HepG2 (cell line): ENCODE measurements around the gene CDKL5. TPM values are rescaled to one million over a fixed set of nuclear protein-coding genes. Genes with fewer than 3 reads are reported as not detected.

Experiments used
- ATAC-seq: fragments of 200-7000 bp; cut with Tn5 transposase; 3 replicates; pipeline ENCODE4 v1.9.1; 2020; ENCODE audit warnings: mild to moderate bottlenecking, moderate library complexity
- BruUV-seq: library from RNA; stranded (reverse); fragments of 400-500 nt; replicated peaks from 2 replicates; lab custom pipeline; 2021; lab: Mats Ljungman, UMichigan
- CTCF ChIA-PET: fragments of 300-600 bp; formaldehyde crosslinking; extraction: SDS; loops from one replicate; lab custom pipeline; 2021; ENCODE audit warnings: low total read pairs, inconsistent platforms, low intra/inter-chr PET ratio; lab: Yijun Ruan, JAX
- POLR2A ChIA-PET: fragments of 350-600 bp; sonication (Branson Sonifier 250); formaldehyde crosslinking; loops from one replicate; lab custom pipeline; 2020; ENCODE audit warnings: antibody characterized with exemption, inconsistent platforms; lab: Yijun Ruan, JAX
- DNase-seq: peaks from one replicate; pipeline ENCODE4 v3.0.0-alpha.2; 2015; ENCODE audit warnings: low spot score
- FAIRE-seq: peaks from 3 replicates; lab custom pipeline; 2011; peaks lifted over from hg19 to GRCh38; lab: Jason Lieb, UNC
- H2AFZ ChIP-seq: one replicate; pipeline ENCODE4 v1.6.1; 2011; ENCODE audit warnings: low read length, inconsistent platforms
- H3K27ac ChIP-seq: fragments of 300-600 bp; 3 replicates; pipeline ENCODE4 v1.8.0; 2011; ENCODE audit warnings: mixed run types, mild to moderate bottlenecking, mixed read lengths, low read length, inconsistent platforms; ENCODE audit not compliant: insufficient read depth; ENCODE audit errors: extremely low read length
- H3K27me3 ChIP-seq, 2 experiments: fragments of 200-600 bp in 1 of 2; 2 replicates in 1 of 2; 3 replicates in 1 of 2; pipeline versions ENCODE4 v1.6.0 to v1.8.0; 2011; ENCODE audit warnings: low read length in 2 of 2, mild to moderate bottlenecking in 2 of 2, moderate library complexity in 2 of 2, inconsistent platforms in 1 of 2; ENCODE audit not compliant: insufficient read depth in 2 of 2, control insufficient read depth in 1 of 2
- H3K36me3 ChIP-seq, 2 experiments: fragments of 200-600 bp in 1 of 2; replicated peaks in 1 of 2; 2 replicates in 1 of 2; 3 replicates in 1 of 2; pipeline versions ENCODE4 v1.5.1 to v1.8.0; 2011; ENCODE audit warnings: low read length in 2 of 2, inconsistent platforms in 1 of 2; ENCODE audit not compliant: insufficient read depth in 2 of 2, control insufficient read depth in 1 of 2
- H3K4me1 ChIP-seq: 2 replicates; pipeline ENCODE4 v1.5.1; 2012; ENCODE audit warnings: low read length, inconsistent platforms; ENCODE audit not compliant: insufficient read depth
- H3K4me2 ChIP-seq: 2 replicates; pipeline ENCODE4 v1.6.0; 2011; ENCODE audit warnings: low read depth, low read length, inconsistent platforms
- H3K4me3 ChIP-seq, 3 experiments: fragments of 200-600 bp in 1 of 3; sonication (generic), shearing (Covaris generic) in 1 of 3; replicated peaks in 1 of 3; 2 replicates each; pipeline ENCODE4 v1.5.1; 2011 to 2016; ENCODE audit warnings: low read length in 3 of 3, inconsistent platforms in 2 of 3, low read depth in 2 of 3, mild to moderate bottlenecking in 2 of 3, control low read depth in 1 of 3, mixed read lengths in 1 of 3; ENCODE audit not compliant: insufficient read depth in 1 of 3
- H3K79me2 ChIP-seq: one replicate; pipeline ENCODE4 v1.6.1; 2011; ENCODE audit warnings: low read length, inconsistent platforms; ENCODE audit not compliant: insufficient read depth
- H3K9ac ChIP-seq: 2 replicates; pipeline ENCODE4 v1.6.0; 2011; ENCODE audit warnings: mild to moderate bottlenecking, low read depth, low read length, inconsistent platforms; ENCODE audit not compliant: insufficient read depth
- H3K9me3 ChIP-seq: 2 replicates; pipeline ENCODE4 v1.5.1; 2012; ENCODE audit warnings: mild to moderate bottlenecking, low read length
- H4K20me1 ChIP-seq: 2 replicates; pipeline ENCODE4 v1.6.0; 2011; ENCODE audit warnings: inconsistent platforms, mild to moderate bottlenecking, low read length, moderate library complexity; ENCODE audit not compliant: insufficient read depth
- PHF20 ChIP-seq: sonication (generic); formaldehyde crosslinking; IDR thresholded peaks from 2 replicates; pipeline ENCODE4 v1.5.0; 2020; ENCODE audit warnings: mild to moderate bottlenecking, missing genetic modification reagents
- RNF2 ChIP-seq: fragments of 450-650 bp; conservative IDR thresholded peaks from 2 replicates; pipeline ENCODE4 v1.6.1; 2016; ENCODE audit warnings: low read depth
- SIN3A ChIP-seq: IDR thresholded peaks from 2 replicates; pipeline ENCODE4 v1.6.1; 2011; ENCODE audit warnings: low read depth, mild to moderate bottlenecking, control low read depth, low read length, borderline replicate concordance
- SP2 ChIP-seq: sonication (generic); formaldehyde crosslinking; IDR thresholded peaks from 2 replicates; pipeline ENCODE4 v1.5.1; 2020; ENCODE audit warnings: mild to moderate bottlenecking, missing genetic modification reagents
- THAP8 ChIP-seq: sonication (generic); formaldehyde crosslinking; IDR thresholded peaks from 2 replicates; pipeline ENCODE4 v1.5.1; 2020; ENCODE audit warnings: missing genetic modification reagents, mild to moderate bottlenecking, borderline replicate concordance
- ZNF253 ChIP-seq: sonication (generic); formaldehyde crosslinking; IDR thresholded peaks from 2 replicates; pipeline ENCODE4 v1.8.0; 2022; ENCODE audit warnings: mild to moderate bottlenecking, missing genetic modification reagents, borderline replicate concordance
- ZNF33A ChIP-seq: sonication (generic); formaldehyde crosslinking; IDR thresholded peaks from 2 replicates; pipeline ENCODE4 v1.5.1; 2020; ENCODE audit warnings: missing genetic modification reagents, mild to moderate bottlenecking, moderate library complexity, borderline replicate concordance
- ZNF343 ChIP-seq: sonication (generic); formaldehyde crosslinking; IDR thresholded peaks from 2 replicates; pipeline ENCODE4 v1.4.0; 2020; ENCODE audit warnings: mild to moderate bottlenecking, missing genetic modification reagents
- ZNF430 ChIP-seq: sonication (generic); formaldehyde crosslinking; IDR thresholded peaks from 2 replicates; pipeline ENCODE4 v1.9.0; 2021; ENCODE audit warnings: mild to moderate bottlenecking, missing genetic modification reagents
- ZNF496 ChIP-seq: sonication (generic); formaldehyde crosslinking; IDR thresholded peaks from 2 replicates; pipeline ENCODE4 v1.8.1; 2023; ENCODE audit warnings: mild to moderate bottlenecking, moderate library complexity, missing genetic modification reagents; ENCODE audit not compliant: insufficient replicate concordance
- ZSCAN9 ChIP-seq: IDR thresholded peaks from 2 replicates; pipeline ENCODE4 v1.6.1; 2016; ENCODE audit warnings: borderline replicate concordance
- WGBS: methylation state at CpG from one replicate; pipeline ENCODE4 v1.1.6; 2017; ENCODE audit warnings: low lambda C conversion rate; 5-methylcytosine and 5-hydroxymethylcytosine counted together
- in situ Hi-C: cut with HindIII; loops from 2 replicates; pipeline ENCODE4 v1.10.0; 2017; ENCODE audit warnings: low pct_unique_long_range_greater_than_20kb; ENCODE audit not compliant: extremely low pct_ligation_motif_present
- intact Hi-C: fragments of 100-400 bp; cut with micrococcal nuclease; formaldehyde crosslinking; loops from one replicate; pipeline ENCODE4 v1.10.0; 2022; ENCODE audit not compliant: unreplicated experiment
- polyA plus RNA-seq, 8 experiments: library from polyadenylated mRNA; depleted of rRNA in 3 of 8; stranded (reverse) in 7 of 8; unstranded in 1 of 8; fragments of >200 nt; fragmentation: Illumina TruSeq in 4 of 8; extraction: Trizol in 4 of 8; gene quantifications; 2 replicates each; pipeline versions ENCODE4 v1.2.1 to v1.2.3, GENCODE V29; 2011 to 2016; ENCODE audit warnings: low read depth in 4 of 8, missing spikeins in 1 of 8, mixed read lengths in 1 of 8; ENCODE audit not compliant: insufficient read depth in 1 of 8
- total RNA-seq, 5 experiments: library from RNA; depleted of rRNA; stranded (reverse); fragments of >200 nt; fragmentation: Illumina TruSeq; extraction: Trizol; gene quantifications; 2 replicates each; pipeline ENCODE4 v1.2.3, GENCODE V29; 2016; ENCODE audit warnings: low read depth in 1 of 5

The CDKL5 gene
- total and polyA plus RNA-seq, 2 of the 13 experiments (the other 11 are each of a cell fraction or from before 2014, with no cell fraction given) = 2.8 to 7.0 TPM

GRCh38 chrX:18619288-18619687, 193.9 kb downstream of the CDKL5 start:
- H3K79me2 ChIP-seq = no peaks in the 10 kb centered on the region
- 0 out of 5 replicates have a peak, but pooled peaks cover 0 to 10% of the 10 kb centered on the region in 2 experiments for H3K36me3 ChIP-seq
- ATAC-seq (no peak), DNase-seq (no peak), FAIRE-seq (no peak)
- no peak for TF ChIP-seq SIN3A
- TF ChIP-seq ZNF33A (CRISPR knock-in tag) = no peak
- no peak for TF ChIP-seq ZNF430 (CRISPR knock-in tag)
- no peak for TF ChIP-seq PHF20 (CRISPR knock-in tag)
- no peak for TF ChIP-seq RNF2
- no peak for TF ChIP-seq THAP8 (CRISPR knock-in tag)
- TF ChIP-seq SP2 (CRISPR knock-in tag) = no peak
- no peak for TF ChIP-seq ZNF343 (CRISPR knock-in tag)
- TF ChIP-seq ZNF253 (CRISPR knock-in tag) = no peak
- no peak for TF ChIP-seq ZNF496 (CRISPR knock-in tag)
- TF ChIP-seq ZSCAN9 (CRISPR knock-in tag) = no peak
- no peak overlapping the region for H3K4me2 ChIP-seq
- H2AFZ ChIP-seq = no peak overlapping the region
- intact Hi-C loops (no loop called here), in situ Hi-C loops (loop anchor here (25.0 kb wide), 2 partner anchors 182 to 268 kb away; partner anchors contain the start of gene CDKL5)
- H4K20me1 ChIP-seq = no peaks in the 10 kb centered on the region
- POLR2A ChIA-PET = no interaction called here
- WGBS = 100% methylated on average over 2 of the region's 2 CpGs
- CTCF ChIA-PET = no interaction called here
- H3K4me1 ChIP-seq = peaks cover 41% of the 10 kb centered on the region
- H3K4me3 ChIP-seq = no peak overlapping the region
- no peak overlapping the region for H3K9ac ChIP-seq
- BruUV-seq = no TSS peak
- no peak overlapping the region for H3K27ac ChIP-seq
- no peaks in the 10 kb centered on the region for H3K9me3 ChIP-seq
- H3K27me3 ChIP-seq = no peaks in the 10 kb centered on the region
